HepG2 (cell line): ENCODE data around the gene INF2. TPM values are rescaled to one million over a fixed set of nuclear protein-coding genes. Genes with fewer than 3 reads are reported as not detected.

Experiments
- FOXA1 ChIP-seq, 2 experiments: fragments of 450-650 bp in 1 of 2; sonication (generic) in 1 of 2; formaldehyde crosslinking in 1 of 2; IDR thresholded peaks; 2 replicates each; pipeline versions ENCODE4 v1.4.0 to v1.6.1; 2016 to 2020; ENCODE audit warnings: missing genetic modification reagents in 1 of 2
- FOXJ3 ChIP-seq: sonication (generic); formaldehyde crosslinking; IDR thresholded peaks from 2 replicates; pipeline ENCODE4 v1.4.0; 2020; ENCODE audit warnings: missing genetic modification reagents, mild to moderate bottlenecking, borderline replicate concordance
- HOXA3 ChIP-seq: sonication (generic); formaldehyde crosslinking; IDR thresholded peaks from 2 replicates; pipeline ENCODE4 v1.5.0; 2020; ENCODE audit warnings: missing genetic modification reagents
- MXI1 ChIP-seq: IDR thresholded peaks from 3 replicates; pipeline ENCODE4 v1.6.1; 2012; ENCODE audit warnings: low read depth, low read length, inconsistent platforms, borderline replicate concordance
- RAD21 ChIP-seq: fragments of 450-650 bp; formaldehyde crosslinking; IDR thresholded peaks from 2 replicates; pipeline ENCODE4 v1.5.0; 2020; ENCODE audit warnings: mild to moderate bottlenecking
- RBM22 ChIP-seq: fragments of 200-400 bp; formaldehyde crosslinking; optimal IDR thresholded peaks from 2 replicates; pipeline ENCODE3; 2017; ENCODE audit warnings: mild to moderate bottlenecking, low read length, moderate library complexity
- RBM39 ChIP-seq: fragments of 200-400 bp; formaldehyde crosslinking; IDR thresholded peaks from one replicate; pipeline ENCODE4 v1.6.1; 2018; ENCODE audit warnings: antibody characterized with exemption, mild to moderate bottlenecking, low read depth, low read length; ENCODE audit not compliant: poor library complexity, severe bottlenecking
- SP1 ChIP-seq, 2 experiments: fragments of 450-650 bp in 1 of 2; sonication (generic) in 1 of 2; formaldehyde crosslinking in 1 of 2; IDR thresholded peaks; 2 replicates each; pipeline versions ENCODE4 v1.4.0 to v1.6.1; 2016 to 2020; ENCODE audit warnings: missing genetic modification reagents in 1 of 2
- SRY ChIP-seq: sonication (generic); formaldehyde crosslinking; IDR thresholded peaks from 2 replicates; pipeline ENCODE4 v1.8.0; 2022; ENCODE audit warnings: mild to moderate bottlenecking, missing genetic modification reagents
- XRCC5 ChIP-seq: fragments of 200-400 bp; formaldehyde crosslinking; optimal IDR thresholded peaks from 2 replicates; pipeline ENCODE3; 2017; ENCODE audit warnings: mild to moderate bottlenecking, low read length
- ZBTB40 ChIP-seq, 2 experiments: fragments of 450-650 bp in 1 of 2; sonication (generic) in 1 of 2; formaldehyde crosslinking in 1 of 2; IDR thresholded peaks; 2 replicates each; pipeline versions ENCODE4 v1.6.1 to v1.8.0; 2016 to 2022; ENCODE audit warnings: antibody characterized with exemption in 1 of 2, mild to moderate bottlenecking in 1 of 2, missing genetic modification reagents in 1 of 2
- ZNF274 ChIP-seq: sonication (generic); formaldehyde crosslinking; IDR thresholded peaks from 2 replicates; pipeline ENCODE4 v1.5.1; 2020; ENCODE audit warnings: mild to moderate bottlenecking, missing genetic modification reagents
- ZNF747 ChIP-seq: sonication (generic); formaldehyde crosslinking; IDR thresholded peaks from 2 replicates; pipeline ENCODE4 v1.8.1; 2023; ENCODE audit warnings: missing genetic modification reagents, mild to moderate bottlenecking, borderline replicate concordance
- ZNF775 ChIP-seq: sonication (generic); formaldehyde crosslinking; IDR thresholded peaks from 2 replicates; pipeline ENCODE4 v1.4.0; 2020; ENCODE audit warnings: missing genetic modification reagents, mild to moderate bottlenecking, moderate library complexity, borderline replicate concordance
- polyA plus RNA-seq, 8 experiments: library from polyadenylated mRNA; depleted of rRNA in 3 of 8; stranded (reverse) in 7 of 8; unstranded in 1 of 8; fragments of >200 nt; fragmentation: Illumina TruSeq in 4 of 8; extraction: Trizol in 4 of 8; gene quantifications; 2 replicates each; pipeline versions ENCODE4 v1.2.1 to v1.2.3, GENCODE V29; 2011 to 2016; ENCODE audit warnings: low read depth in 4 of 8, missing spikeins in 1 of 8, mixed read lengths in 1 of 8; ENCODE audit not compliant: insufficient read depth in 1 of 8
- total RNA-seq, 5 experiments: library from RNA; depleted of rRNA; stranded (reverse); fragments of >200 nt; fragmentation: Illumina TruSeq; extraction: Trizol; gene quantifications; 2 replicates each; pipeline ENCODE4 v1.2.3, GENCODE V29; 2016; ENCODE audit warnings: low read depth in 1 of 5
- TF ChIP-seq, protein P1 (sequence below): sonication (generic); formaldehyde crosslinking; IDR thresholded peaks from 2 replicates; pipeline ENCODE4 v1.4.0; 2020; ENCODE audit warnings: low read depth, missing genetic modification reagents

Gene INF2
- total and polyA plus RNA-seq, 2 of the 13 experiments (the other 11 are each of a cell fraction or from before 2014, with no cell fraction given), result 16.4 to 26.4 TPM

DNA sequence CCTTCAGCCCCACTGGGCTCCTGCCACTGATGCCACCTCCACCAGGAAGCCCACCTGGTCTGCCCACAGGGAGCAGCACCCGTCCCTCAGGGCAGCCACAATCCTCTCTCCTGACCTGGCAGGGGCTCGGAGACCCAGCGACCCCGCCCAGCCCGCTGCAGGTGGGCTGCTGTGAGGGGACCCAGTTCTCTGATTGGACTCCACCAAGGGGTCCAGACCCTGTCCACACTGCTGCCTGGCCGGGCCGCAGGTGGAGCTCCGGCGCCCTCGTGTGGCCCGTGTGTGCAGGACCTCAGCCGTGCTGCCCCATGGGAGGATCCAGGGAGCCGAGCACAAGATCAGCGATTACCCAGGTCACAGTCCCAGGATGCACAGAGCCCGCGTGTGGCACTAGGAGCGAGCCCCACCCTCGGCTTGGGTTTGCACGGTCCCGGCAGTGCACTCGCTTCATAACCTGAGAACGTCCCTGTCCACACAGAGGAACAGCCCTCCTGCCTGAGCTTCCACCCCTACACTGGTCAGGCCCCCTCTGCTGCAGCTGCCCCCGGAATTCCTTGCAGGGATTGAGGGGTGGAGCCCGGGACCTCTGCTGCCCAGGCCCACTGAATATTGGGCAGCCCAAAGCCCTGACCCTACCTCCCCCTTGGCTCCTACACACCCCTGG is 49.4 kb upstream of the INF2 start (continued):
- TF ChIP-seq, protein P1, sequence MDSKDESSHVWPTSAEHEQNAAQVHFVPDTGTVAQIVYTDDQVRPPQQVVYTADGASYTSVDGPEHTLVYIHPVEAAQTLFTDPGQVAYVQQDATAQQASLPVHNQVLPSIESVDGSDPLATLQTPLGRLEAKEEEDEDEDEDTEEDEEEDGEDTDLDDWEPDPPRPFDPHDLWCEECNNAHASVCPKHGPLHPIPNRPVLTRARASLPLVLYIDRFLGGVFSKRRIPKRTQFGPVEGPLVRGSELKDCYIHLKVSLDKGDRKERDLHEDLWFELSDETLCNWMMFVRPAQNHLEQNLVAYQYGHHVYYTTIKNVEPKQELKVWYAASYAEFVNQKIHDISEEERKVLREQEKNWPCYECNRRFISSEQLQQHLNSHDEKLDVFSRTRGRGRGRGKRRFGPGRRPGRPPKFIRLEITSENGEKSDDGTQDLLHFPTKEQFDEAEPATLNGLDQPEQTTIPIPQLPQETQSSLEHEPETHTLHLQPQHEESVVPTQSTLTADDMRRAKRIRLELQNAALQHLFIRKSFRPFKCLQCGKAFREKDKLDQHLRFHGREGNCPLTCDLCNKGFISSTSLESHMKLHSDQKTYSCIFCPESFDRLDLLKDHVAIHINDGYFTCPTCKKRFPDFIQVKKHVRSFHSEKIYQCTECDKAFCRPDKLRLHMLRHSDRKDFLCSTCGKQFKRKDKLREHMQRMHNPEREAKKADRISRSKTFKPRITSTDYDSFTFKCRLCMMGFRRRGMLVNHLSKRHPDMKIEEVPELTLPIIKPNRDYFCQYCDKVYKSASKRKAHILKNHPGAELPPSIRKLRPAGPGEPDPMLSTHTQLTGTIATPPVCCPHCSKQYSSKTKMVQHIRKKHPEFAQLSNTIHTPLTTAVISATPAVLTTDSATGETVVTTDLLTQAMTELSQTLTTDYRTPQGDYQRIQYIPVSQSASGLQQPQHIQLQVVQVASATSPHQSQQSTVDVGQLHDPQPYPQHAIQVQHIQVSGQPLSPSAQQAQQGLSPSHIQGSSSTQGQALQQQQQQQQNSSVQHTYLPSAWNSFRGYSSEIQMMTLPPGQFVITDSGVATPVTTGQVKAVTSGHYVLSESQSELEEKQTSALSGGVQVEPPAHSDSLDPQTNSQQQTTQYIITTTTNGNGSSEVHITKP (CRISPR knock-in tag), result no peak
- TF ChIP-seq ZNF274 (CRISPR knock-in tag) (peak; percentile 57; the same call in 1 of the 2 replicates), ZNF747 (CRISPR knock-in tag) (no peak), XRCC5 (peak; percentile 79), ZBTB40 (IDR thresholded peaks at IDR 0.05) (no peak), ZBTB40 (CRISPR knock-in tag; IDR thresholded peaks at IDR 0.05) (peak; percentile 22; the same call in 1 of the 2 replicates), FOXA1 (IDR thresholded peaks at IDR 0.05) (no peak), FOXA1 (CRISPR knock-in tag; IDR thresholded peaks at IDR 0.05) (0 out of 2 replicates have a peak, but pooled peaks have one; percentile 9), RBM39 (no peak), MXI1 (0 out of 3 replicates have a peak, but pooled peaks have one; percentile 14), ZNF775 (CRISPR knock-in tag) (no peak), RBM22 (no peak), FOXJ3 (no peak), SP1 (IDR thresholded peaks at IDR 0.05) (no peak), SP1 (CRISPR knock-in tag; IDR thresholded peaks at IDR 0.05) (peak; percentile 27; the same call in 1 of the 2 replicates), HOXA3 (CRISPR knock-in tag) (0 out of 2 replicates have a peak, but pooled peaks have one; percentile 22), SRY (CRISPR knock-in tag) (0 out of 2 replicates have a peak, but pooled peaks have one; percentile 29), RAD21 (CRISPR knock-in tag) (peak; percentile 95)
